Suppressor macrophage treated with lipopolysaccharide for 1 hour (primary cell): ENCODE measurements around the gene FAM209A.
A peak's percentile ranks its signal among the peaks of the same experiment; 100 is the strongest.
"Not testable (repeated sequence)": the region's sequence is repeated elsewhere in the genome, so short reads cannot be mapped to it uniquely, and the experiment has no call there.

Experiments used
- DNase-seq, 3 donors: peaks; one replicate each; pipeline ENCODE4 v3.0.0-alpha.2; 2020 to 2022

The FAM209A gene, protein sequence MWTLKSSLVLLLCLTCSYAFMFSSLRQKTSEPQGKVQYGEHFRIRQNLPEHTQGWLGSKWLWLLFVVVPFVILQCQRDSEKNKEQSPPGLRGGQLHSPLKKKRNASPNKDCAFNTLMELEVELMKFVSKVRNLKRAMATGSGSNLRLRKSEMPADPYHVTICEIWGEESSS

DNA sequence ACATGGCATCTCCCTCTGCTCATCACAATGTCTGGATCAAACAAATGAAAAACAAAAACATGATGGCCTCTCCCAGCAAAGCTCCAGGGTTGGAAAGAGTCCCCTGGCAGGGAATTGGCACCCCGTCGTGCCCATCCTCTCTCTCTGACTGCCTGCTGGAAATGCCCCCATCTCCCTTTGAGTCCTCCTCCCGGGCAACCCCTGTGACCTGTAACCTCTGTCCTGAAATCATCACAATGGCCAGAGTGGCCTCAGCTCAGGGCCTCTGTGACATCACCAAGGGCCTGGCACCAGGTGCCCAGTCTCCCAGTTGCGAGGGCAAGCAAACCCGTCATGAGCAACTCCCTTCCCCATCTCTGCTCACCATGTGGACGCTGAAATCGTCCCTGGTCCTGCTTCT is at the start of gene FAM209A:
FAM209A (plus strand) TSS at position 301 of the 400 bp plus-strand sequence; CDS start at position 366, 65 bp downstream.
- not testable (repeated sequence) for DNase-seq

DNA sequence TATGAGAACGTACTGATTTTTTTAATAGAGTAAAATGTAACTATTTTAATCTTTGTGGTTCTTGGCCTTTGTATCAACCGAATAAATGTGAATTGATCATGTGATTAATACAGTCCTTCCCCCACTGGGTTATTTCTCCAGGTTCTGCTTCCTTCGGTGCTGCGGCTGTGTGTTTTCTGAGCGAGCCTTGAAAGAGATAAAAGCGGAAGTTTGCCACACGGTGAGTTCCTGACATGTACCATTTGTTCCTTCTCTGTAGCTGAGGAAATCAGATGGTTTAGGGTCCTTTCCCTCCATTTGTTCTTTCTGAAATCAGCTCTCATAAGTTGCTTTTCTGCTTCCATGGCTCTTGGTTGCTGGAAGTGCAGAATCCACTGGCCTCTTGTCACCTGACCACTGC is 40.6 kb upstream of the FAM209A start:
- peak; percentile 47 to 67 (median 51) for DNase-seq

DNA sequence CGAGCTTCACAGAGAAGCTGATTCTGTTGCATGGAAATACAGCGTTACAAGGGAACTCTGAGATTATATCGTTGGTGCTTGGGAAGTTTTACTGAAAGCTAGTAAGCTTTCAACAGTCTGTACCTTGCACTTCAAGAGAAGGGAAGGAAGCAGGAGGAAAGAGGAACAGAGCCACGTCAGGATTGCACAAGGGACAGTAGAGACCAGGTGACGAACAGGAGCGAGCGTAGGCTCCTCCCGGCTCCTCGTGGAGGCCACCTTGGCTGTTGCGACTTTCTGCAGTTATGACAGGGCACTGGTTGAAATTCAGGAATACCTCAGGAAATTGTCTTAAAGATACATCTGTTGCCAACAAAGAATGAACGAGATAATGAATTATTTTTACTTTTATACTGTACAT is 37.3 kb upstream of the FAM209A start:
- peak; percentile 16 to 31 (median 24) for DNase-seq

DNA sequence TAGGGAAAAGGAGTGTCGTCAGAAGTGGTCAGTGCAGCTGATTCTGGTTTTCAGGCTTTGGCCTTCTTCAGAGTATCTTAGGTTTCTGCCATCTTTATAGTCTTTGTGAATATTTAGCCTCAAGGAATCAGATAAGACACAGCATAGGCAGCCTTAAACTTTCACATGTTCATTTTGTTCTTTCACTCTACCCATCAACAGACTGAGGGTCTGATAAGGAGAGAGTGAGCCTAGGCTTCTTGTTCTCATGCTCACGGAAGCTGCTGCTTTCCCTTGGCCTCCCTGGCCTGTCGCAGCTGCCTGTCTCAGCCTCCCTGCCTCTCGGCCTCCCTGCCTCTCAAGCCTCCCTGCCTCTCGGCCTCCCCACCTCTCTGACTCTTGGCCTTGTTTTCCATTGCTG is 36.0 kb upstream of the FAM209A start:
- DNase-seq, result no peak

DNA sequence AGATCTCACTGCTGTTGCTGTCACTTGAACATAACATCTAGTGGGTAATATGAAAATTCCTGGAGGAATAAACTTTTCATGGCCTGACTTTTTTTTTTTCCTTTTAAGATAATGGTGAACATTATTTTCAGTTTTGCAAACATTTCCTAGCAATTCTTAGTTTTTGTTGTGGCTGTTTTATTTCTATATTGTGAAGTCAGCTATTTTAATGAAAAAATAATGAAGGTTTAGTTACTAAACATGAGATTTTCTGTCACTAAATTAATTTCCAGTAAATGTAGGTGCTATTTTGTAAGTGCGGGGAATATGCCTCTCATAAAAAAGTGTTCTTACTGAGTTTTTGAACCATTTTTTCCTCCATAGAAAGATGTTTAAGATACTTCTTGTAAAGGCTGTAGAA is 23.4 kb upstream of the FAM209A start:
- no peak for DNase-seq

DNA sequence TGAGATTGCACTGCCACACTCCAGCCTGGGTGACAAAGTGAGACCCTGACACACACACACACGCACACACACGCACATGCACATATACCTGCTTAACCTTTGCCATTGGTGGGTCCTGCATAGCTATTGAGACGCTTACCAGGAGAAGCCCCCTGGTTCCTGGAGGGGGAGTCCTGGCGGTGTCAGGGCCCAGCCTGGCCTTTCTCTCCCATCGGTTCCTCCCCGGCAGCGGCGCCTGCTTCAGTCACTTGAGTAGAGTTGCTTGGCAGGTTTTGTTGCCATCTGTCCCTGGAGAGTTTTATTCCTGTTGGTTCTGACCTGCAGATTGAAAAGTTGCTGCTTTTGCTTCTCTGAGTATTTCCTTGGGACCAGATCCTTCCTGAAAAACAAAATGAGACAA is 20.6 kb upstream of the FAM209A start:
- DNase-seq, result no peak

DNA sequence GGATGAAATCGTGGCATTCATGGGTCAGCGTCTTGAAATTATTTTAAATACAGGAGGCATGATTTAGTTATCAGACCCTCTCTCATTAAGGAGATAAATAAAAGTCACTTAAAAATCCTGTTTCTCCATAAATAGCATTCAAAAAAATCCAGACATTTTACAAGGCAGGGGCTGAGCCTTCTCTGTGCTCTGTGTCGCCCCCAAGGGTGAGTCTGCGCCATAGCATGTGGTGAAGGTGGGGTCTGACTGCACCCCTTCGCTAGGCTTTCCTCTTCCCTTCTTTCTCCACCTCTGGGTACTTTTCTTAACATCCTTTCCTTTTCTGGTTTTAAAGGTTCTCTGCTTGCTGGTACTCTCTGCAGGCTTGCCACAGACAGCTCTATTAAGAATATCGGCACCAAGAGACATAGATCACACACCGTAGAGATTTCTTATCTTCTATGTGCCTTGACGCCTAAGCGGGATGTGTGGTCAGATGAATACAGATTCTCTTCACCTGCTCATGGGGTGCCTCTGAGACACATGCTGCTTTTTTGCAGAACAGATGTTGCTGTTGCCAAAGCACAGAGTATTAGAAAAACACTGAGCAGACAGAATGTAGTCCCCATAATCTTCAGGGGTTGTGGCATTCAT is 20.1 kb upstream of the FAM209A start:
- DNase-seq, result peak in 2 of 3 donors; percentile 13 to 17

DNA sequence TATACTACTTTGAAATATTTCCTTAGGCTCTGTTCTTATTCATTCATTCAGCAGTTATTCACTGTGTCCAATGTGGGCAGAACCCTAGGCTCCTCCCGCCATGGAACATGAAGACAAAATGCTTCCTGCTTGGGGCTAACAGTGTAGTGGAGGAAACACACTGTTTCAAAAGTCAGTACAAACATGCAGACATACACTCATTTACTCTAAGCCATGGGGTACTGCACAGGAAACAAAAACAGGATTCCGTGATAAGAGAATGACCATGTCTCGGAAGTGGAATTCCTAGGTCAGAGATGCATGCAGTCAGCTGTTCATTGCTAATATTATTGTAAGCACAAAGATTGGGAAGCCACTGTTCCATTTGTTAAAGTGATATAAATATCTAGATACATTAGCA is 18.4 kb upstream of the FAM209A start:
- DNase-seq, result no peak

DNA sequence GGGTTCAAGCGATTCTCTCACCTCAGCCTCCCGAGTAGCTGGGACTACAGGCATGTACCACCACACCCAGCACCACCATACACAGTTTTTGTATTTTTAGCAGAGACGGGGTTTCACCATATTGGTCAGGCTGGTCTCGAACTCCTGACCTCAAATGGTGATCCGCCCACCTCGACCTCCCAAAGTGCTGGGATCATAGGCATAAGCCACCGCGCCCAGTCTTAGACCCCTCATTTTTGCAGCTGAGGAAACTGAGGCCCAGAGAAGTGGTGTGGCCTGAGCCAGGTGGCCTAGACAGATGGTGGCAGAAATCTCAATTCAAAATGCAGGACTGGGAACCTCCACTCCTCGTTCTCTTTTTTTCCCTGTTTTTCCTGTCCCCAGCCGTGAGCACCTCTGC is 12.6 kb upstream of the FAM209A start:
- no peak for DNase-seq

DNA sequence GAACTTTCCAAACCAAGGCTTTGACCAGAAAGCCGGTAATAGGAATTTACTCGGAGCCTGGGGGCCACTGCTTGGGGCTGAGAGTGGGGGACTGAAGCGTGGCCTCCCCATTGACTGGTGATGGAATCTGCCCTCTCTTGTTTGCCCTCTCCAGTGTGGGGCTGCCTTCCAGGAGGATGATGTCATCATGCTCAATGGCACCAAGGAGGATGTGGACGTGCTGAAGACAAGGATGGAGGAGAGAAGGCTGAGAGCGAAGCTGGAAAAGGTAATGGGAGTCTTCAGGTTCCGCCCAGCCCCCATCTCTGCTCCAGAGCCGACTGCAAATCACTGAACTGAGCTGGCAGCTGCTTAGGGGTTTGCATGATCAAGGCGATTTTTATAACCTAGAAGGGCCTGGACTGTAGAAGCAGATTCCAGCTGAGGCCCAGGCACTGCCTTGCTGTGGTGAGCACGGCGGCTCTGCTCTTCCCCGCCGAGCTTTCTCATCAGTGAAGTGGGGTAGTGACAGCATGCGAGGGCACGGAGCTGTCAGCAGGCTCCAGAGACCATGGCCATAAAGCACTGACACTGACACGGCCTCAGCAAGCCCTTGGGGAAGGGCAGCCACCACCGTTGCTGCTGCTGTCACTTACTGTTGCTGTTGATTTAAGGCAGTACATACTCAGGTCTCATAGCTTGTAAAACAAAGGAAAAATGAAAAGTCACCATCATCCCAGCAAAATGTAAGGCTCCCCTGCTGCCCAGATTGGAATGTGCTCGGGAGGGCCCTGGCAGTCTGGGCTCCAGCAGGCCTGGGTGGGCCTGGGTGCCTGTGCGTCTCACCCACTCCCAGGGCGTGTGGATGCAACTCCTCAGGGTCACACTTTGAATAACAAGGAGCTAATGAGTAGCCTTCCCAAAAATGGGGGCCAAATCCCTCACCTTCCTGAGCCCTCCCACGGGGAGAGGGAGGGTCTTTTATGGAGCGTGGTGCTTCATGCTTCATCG is 11.1 kb upstream of the FAM209A start:
- DNase-seq, result no peak

DNA sequence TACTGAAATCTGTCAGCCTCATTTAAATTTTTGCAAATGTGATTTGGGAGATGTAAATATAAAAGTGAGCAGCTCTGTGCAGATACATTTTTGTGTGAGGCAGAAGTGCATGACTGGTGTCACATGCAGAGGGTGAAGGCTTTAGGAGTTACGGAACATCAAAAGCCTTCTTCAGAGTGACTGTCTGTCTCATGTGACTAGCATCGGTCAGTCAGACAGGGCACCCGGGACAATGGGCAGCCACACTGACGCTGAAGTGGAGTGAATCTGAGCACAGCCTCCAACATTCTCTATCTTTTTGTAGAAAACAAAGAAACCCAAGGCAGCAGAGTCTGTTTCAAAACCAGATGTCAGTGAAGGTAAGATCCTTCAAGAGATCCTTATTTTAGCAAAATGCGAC is 7.9 kb upstream of the FAM209A start:
- DNase-seq, result no peak

DNA sequence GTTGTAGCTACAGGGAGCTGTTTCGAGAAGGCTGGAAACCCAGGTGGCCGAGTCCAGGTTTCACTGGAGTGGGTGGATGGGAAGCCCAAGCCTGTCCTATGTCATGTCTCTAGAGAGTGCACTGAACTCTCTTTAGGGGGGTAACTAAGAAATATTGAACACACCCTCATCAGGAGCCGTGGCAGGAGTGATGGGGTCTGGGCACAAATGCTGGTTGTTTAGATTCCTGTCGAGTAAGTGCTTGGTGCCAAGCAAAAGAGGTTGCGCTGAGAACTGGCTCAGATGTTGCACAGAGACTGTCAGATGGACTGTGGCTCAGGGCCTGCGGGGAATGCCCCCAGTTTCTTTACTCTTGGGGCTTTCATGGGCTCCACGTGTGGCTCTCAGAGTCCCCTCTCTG is 7.3 kb upstream of the FAM209A start:
- DNase-seq, result no peak

DNA sequence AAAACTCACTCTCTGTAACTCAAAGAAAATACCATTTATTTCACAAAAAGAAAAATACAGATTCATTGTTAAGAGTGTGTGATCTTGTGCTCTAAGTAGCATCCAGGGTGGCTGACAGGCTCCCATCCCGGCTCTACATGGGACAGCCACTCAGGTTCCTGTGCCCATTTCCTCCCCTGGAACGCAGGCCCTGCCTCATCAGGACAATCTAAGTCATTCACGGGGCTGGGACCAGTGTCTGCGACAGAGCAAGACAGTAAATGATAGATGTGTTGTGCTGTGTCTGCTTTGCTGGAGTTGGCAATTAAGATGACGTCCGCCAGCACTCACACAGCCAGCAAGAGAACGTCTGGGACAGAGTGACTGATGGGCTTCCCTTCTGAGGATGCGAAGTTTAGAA is 6.9 kb upstream of the FAM209A start:
- no peak for DNase-seq

DNA sequence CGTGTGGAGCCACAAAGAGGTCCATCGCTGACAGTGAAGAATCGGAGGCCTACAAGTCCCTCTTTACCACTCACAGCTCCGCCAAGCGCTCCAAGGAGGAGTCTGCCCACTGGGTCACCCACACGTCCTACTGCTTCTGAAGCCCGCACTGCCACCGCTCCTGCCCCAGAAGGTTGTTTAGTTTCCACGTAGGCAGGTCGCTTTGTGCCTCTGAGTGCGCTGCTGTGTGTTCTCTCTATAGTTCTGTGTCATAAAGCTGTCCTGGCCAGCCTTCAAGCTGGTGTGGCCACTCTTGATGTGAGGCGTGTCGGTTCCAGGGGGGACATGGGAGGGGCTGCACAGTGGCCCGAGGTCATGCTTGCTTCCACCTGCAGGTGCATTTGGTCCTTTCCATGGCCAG is 6.4 kb upstream of the FAM209A start:
- DNase-seq, result no peak

DNA sequence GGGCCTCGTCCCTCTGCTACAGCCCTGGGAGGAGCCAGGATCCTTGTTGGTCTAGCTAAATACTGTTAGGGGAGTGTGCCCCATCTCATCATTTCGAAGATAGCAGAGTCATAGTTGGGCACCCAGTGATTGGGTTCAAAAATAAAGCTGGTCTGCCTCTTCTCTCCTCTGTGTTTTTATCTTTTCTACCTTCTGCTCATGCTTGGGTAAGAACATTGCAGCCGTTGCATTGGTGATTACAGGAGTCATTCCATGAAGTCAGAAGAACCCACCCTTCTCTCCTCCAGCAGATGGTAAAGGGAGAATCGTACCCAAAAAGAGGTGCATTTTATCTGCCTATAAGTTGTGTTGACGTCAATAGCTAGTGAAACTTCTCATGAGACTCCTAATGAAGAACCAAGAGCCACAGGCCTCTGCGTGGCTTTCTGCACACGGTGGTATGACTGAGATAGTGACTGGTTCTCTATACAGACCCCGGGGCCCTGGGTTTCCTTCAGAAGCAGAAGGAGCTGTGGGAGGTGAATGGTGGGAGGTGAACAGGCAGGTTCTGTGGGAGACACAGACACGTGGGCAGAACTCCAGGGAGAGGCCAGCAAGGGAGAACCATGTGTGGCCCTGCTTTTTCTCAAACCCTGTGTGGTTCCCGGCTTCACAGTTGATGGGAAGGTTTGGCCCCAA is 5.7 kb upstream of the FAM209A start:
- no peak for DNase-seq

DNA sequence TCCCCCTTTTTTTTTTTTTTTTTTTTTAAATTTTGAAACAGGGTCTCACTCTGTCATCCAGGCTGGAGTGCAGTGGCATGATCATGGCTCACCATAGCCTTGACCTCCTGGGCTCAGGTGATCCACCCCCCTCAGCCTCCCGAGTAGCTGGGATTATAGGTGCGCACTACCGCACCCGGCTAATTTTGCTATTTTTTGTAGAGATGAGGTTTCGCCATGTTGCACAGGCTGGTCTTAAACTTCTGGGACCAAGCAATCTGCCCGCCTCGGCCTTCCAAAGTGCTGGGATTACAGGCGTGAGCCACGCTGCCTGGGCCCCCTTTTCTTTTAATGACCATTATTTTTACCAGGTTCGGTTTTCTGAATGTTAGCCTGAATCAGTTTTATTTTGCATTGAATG is 5.0 kb upstream of the FAM209A start:
- no peak for DNase-seq

DNA sequence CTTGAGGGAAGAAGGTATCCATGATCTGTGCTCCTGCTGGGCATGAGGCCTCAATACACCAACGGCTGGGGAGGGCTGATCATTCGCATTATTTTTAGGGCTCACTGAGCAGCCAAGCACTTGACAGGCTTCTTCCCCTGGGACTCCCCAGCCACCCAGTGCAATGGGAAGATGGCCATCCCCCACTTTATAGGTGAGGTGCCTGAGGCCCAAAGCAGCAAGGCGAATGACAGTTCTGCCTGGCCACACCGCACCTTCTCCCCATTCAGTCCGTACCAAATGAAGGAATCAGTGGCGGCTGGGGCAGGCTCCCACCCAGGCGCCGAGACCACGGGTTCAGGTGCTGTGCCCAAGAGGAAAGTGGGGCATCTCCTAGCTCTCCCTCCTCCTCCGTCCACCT is 4.4 kb upstream of the FAM209A start:
- DNase-seq, result no peak

DNA sequence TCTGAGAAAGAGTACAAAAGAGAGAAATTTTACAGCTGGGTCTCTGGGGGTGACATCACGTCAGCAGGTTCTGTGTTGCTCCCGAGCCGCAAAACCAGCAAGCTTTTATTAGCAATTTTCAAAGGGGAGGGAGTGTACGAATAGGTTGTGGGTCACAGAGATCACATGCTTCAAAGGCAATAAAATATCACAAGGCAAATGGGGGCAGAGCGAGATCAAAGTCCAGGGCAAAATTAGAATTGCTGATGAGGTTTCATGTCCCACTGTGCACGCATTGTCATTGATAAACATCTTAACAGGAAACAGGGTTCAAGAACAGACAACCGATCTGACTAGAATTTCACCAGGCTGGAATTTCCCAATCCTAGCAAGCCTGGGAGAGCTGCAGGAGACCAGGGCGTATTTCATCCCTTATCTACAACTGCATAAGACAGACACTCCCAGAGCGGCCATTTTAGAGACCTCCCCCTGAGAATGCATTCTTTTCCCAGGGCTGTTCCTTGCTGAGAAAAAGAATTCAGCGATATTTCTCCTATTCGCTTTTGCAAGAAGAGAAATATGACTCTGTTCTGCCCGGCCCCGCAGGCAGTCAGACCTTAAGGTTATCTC is 3.7 kb upstream of the FAM209A start:
- DNase-seq, result not testable (repeated sequence)

DNA sequence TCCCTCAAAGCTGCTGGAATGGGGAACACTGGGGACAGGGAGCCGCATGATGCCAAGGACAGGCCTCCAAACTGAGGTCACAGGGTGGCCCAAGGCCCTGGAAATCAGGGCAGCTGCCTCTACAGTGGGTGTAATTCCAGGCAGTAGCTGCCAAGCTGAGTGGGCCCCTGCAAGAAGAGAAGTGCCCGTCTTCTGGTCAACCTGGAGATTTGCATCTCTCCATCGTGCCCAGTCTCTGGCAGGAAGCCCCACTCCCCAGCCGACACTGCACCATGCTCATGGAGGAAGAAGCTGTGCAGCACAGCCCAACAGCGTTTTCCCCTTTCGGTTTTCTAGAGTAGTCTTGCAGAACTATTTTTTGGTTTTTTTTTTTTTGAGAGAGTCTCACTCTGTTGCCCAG is 2.2 kb upstream of the FAM209A start:
- DNase-seq, result no peak

DNA sequence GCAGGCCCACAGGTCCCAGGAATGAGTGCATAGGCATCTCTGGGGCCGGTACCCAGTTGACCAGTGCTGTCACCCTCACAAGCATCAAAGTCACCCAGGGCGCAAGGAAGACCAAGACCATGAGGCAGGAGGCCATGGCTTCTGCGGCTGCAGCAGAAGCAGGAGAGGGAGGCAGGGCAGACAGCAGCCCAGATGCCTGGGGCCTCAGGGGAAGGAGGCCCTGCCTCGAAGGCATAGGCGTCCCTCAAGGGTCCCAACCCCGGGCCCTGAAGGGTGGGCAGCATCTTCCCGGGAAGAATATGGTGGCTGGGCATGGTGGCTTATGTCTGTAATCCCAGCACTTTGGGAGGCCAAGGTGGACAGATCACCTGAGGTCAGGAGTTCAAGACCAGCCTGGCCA is 3.0 kb downstream of the FAM209A start:
- no peak for DNase-seq

DNA sequence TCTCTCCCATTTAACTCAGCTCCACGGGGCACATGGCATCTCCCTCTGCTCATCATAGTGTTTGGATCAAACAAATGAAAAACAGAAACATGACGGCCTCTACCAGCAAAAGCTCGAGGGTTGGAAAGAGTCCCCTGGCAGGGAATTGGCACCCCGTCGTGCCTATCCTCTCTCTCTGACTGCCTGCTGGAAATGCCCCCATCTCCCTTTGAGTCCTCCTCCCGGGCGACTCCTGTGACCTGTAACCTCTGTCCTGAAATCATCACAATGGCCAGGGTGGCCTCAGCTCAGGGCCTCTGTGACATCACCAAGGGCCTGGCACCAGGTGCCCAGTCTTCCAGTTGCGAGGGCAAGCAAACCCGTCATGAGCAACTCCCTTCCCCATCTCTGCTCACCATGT is 8.4 kb downstream of the FAM209A start, which contains the start of gene FAM209B:
FAM209B (plus strand) TSS at position 301 of the 400 bp plus-strand sequence; CDS start at position 397, 96 bp downstream.
- not testable (repeated sequence) for DNase-seq

DNA sequence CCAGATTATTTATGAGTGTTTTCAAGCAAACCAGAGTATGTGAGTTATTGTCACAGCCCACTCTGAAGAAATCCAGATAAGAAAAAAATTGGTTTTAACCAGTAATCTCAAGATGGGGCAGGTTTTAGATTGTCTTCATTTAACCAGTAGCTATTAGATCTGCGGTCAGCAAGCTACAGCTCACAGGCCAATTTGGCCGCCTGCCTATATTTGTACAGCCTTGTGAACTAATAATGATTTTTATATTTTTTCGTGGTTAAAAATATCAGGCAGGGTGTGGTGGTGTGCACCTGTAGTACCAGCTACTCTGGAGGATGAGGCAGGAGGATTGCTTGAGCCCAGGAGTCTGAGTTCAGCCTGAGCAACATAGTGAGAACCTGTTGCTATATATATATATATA is 13.5 kb downstream of the FAM209A start:
- no peak for DNase-seq

DNA sequence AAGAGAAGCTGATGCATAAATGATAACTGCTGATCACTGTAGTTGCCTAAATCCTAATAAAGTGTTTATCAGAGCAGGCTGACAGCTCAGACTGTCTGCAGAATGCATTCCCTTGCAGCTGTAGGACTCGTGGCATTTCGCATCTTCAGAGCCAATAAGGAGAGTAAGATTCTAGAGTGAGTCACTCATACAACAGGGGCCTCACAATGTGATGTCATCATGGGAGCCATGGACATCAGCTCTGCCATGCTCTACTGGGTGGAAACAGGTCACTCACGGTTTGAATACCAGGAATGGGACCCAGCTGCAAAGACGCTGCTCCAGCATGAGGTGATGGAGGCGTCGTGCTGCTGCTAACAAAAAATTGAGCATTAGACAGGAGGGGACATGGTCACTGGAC is 15.9 kb downstream of the FAM209A start:
- DNase-seq, result no peak
